Fibroblast of peridontal ligament (primary cell): ENCODE data around the gene OCEL1.

Experiments used
- DNase-seq: peaks from one replicate; pipeline ENCODE4 v3.0.0-alpha.2; 2010; ENCODE audit errors: extremely low read depth

Gene OCEL1

GRCh38 chr19:17210296-17210695 is 15.7 kb upstream of the OCEL1 start:
- peak; percentile 8 for DNase-seq

- DNase-seq, result no peak
Measured at GRCh38 chr19:17211547-17212446, 14.2 kb upstream of the OCEL1 start.

GRCh38 chr19:17213334-17213733 is 12.7 kb upstream of the OCEL1 start:
- DNase-seq, result no peak

- no peak for DNase-seq
Measured at GRCh38 chr19:17214508-17215126, 11.4 kb upstream of the OCEL1 start.

GRCh38 chr19:17215127-17215971 is 10.7 kb upstream of the OCEL1 start, which contains the start of gene USE1:
TSS of gene USE1 (plus strand) at chr19:17215357. CDS start at chr19:17215406, 49 bp downstream.
- peak; percentile 88 for DNase-seq

- DNase-seq, result no peak
Measured at GRCh38 chr19:17216058-17216670, 9.9 kb upstream of the OCEL1 start.

GRCh38 chr19:17219286-17219685 is 6.7 kb upstream of the OCEL1 start:
- DNase-seq, result no peak

GRCh38 chr19:17220207-17220758 is 5.7 kb upstream of the OCEL1 start:
- peak; percentile 72 for DNase-seq

GRCh38 chr19:17225053-17225452 is 973 bp upstream of the OCEL1 start:
- DNase-seq, result no peak

GRCh38 chr19:17227798-17228367 is 1.9 kb downstream of the OCEL1 start:
- DNase-seq, result no peak

GRCh38 chr19:17229890-17230289 is 3.9 kb downstream of the OCEL1 start:
- no peak for DNase-seq

- no peak for DNase-seq
Measured at GRCh38 chr19:17232258-17232657, 6.2 kb downstream of the OCEL1 start.

GRCh38 chr19:17234911-17235299 is 8.9 kb downstream of the OCEL1 start:
- DNase-seq, result peak; percentile 29

- peak; percentile 58 for DNase-seq
Measured at GRCh38 chr19:17235300-17235970, 9.4 kb downstream of the OCEL1 start.

- DNase-seq, result no peak
Measured at GRCh38 chr19:17235971-17236777, 10.1 kb downstream of the OCEL1 start.

- DNase-seq, result no peak
Measured at GRCh38 chr19:17236811-17237543, 11.0 kb downstream of the OCEL1 start.

GRCh38 chr19:17237747-17238706 is 12.0 kb downstream of the OCEL1 start:
- no peak for DNase-seq
